ENCODE data around the gene SCGB1D1. TPM values are rescaled to one million over a fixed set of nuclear protein-coding genes. Genes with fewer than 3 reads are reported as not detected.

SCGB1D1 gene
- total RNA-seq, 4 donors from 2014 or later, result not detected

GRCh38 chr11:62217191-62217748 is 27.3 kb downstream of the SCGB1D1 start:
- Histone ChIP-seq H3K4me1 (no peaks in the 10 kb centered on the region), H3K9me3 (peaks cover 8% of the 10 kb centered on the region), H3K4me3 (no peak overlapping the region), H3K36me3 (no peaks in the 10 kb centered on the region), H3K27ac (no peak overlapping the region), H3K27me3 (no peaks in the 10 kb centered on the region)
- no peak for DNase-seq (ENCODE audit: low spot score in 2 of 2)
- WGBS, result 52% methylated on average over 5 of the region's 5 CpGs
- TF ChIP-seq EP300 (IDR thresholded peaks at IDR 0.05) (no peak), POLR2A (IDR thresholded peaks at IDR 0.05) (no peak), POLR2AphosphoS5 (IDR thresholded peaks at IDR 0.05) (no peak), CTCF (IDR thresholded peaks at IDR 0.05) (no peak)

- TF ChIP-seq CTCF (IDR thresholded peaks at IDR 0.05) (no peak), POLR2A (IDR thresholded peaks at IDR 0.05) (no peak), EP300 (IDR thresholded peaks at IDR 0.05) (no peak), POLR2AphosphoS5 (IDR thresholded peaks at IDR 0.05) (no peak)
- DNase-seq (ENCODE audit: low spot score in 2 of 2), result no peak
- 86% methylated on average over 3 of the region's 3 CpGs for WGBS
- Histone ChIP-seq H3K27me3 (no peaks in the 10 kb centered on the region), H3K9me3 (peaks cover 19% of the 10 kb centered on the region), H3K4me1 (no peaks in the 10 kb centered on the region), H3K36me3 (no peaks in the 10 kb centered on the region), H3K4me3 (no peak overlapping the region), H3K27ac (no peak overlapping the region)
Measured at GRCh38 chr11:62221498-62221897, 31.5 kb downstream of the SCGB1D1 start.

- H3K27ac ChIP-seq, result no peak overlapping the region
- H3K9me3 ChIP-seq, result peaks cover 19% of the 10 kb centered on the region
- H3K4me3 ChIP-seq, result no peak overlapping the region
- no peak for DNase-seq (ENCODE audit: low spot score in 2 of 2)
- no peaks in the 10 kb centered on the region for H3K4me1 ChIP-seq
- no peaks in the 10 kb centered on the region for H3K27me3 ChIP-seq
- H3K36me3 ChIP-seq, result no peaks in the 10 kb centered on the region
- no peak for TF ChIP-seq POLR2AphosphoS5 (IDR thresholded peaks at IDR 0.05)
- no peak for TF ChIP-seq POLR2A (IDR thresholded peaks at IDR 0.05)
- TF ChIP-seq EP300 (IDR thresholded peaks at IDR 0.05), result no peak
- TF ChIP-seq CTCF (IDR thresholded peaks at IDR 0.05), result no peak
Measured at GRCh38 chr11:62223095-62223494, 33.1 kb downstream of the SCGB1D1 start.

- Histone ChIP-seq H3K4me3 (no peak overlapping the region), H3K4me1 (no peaks in the 10 kb centered on the region), H3K9me3 (no peaks in the 10 kb centered on the region), H3K36me3 (no peaks in the 10 kb centered on the region), H3K27me3 (peaks cover 11% of the 10 kb centered on the region), H3K27ac (no peak overlapping the region)
- TF ChIP-seq CTCF (IDR thresholded peaks at IDR 0.05) (no peak), POLR2A (IDR thresholded peaks at IDR 0.05) (no peak), EP300 (IDR thresholded peaks at IDR 0.05) (no peak), POLR2AphosphoS5 (IDR thresholded peaks at IDR 0.05) (no peak)
- DNase-seq (ENCODE audit: low spot score in 2 of 2), result no peak
Measured at GRCh38 chr11:62233730-62234129, 43.7 kb downstream of the SCGB1D1 start.

- H3K4me3 ChIP-seq, result no peak overlapping the region
- H3K36me3 ChIP-seq, result no peaks in the 10 kb centered on the region
- DNase-seq (ENCODE audit: low spot score in 2 of 2), result no peak
- H3K27me3 ChIP-seq, result peaks cover 14% of the 10 kb centered on the region
- H3K9me3 ChIP-seq, result no peaks in the 10 kb centered on the region
- H3K27ac ChIP-seq, result no peak overlapping the region
- TF ChIP-seq POLR2A (IDR thresholded peaks at IDR 0.05) (no peak), CTCF (IDR thresholded peaks at IDR 0.05) (no peak), EP300 (IDR thresholded peaks at IDR 0.05) (no peak), POLR2AphosphoS5 (IDR thresholded peaks at IDR 0.05) (no peak)
- no peaks in the 10 kb centered on the region for H3K4me1 ChIP-seq
- 60% methylated on average over 2 of the region's 2 CpGs for WGBS
Measured at GRCh38 chr11:62236187-62236586, 46.2 kb downstream of the SCGB1D1 start.
